BLaER1 (cell line): ENCODE results near the gene BIN2.

Experiments
- H3K27ac ChIP-seq: shearing (Covaris generic); formaldehyde crosslinking; 2 replicates; pipeline ENCODE4 v1.8.1; 2022
- H3K27me3 ChIP-seq: shearing (Covaris generic); formaldehyde crosslinking; 2 replicates; pipeline ENCODE4 v1.8.1; 2022
- H3K36me3 ChIP-seq: shearing (Covaris generic); formaldehyde crosslinking; 2 replicates; pipeline ENCODE4 v1.8.1; 2022
- H3K4me1 ChIP-seq: shearing (Covaris generic); formaldehyde crosslinking; 2 replicates; pipeline ENCODE4 v1.8.1; 2022
- H3K4me2 ChIP-seq: shearing (Covaris generic); formaldehyde crosslinking; 2 replicates; pipeline ENCODE4 v1.8.1; 2022
- H3K4me3 ChIP-seq: shearing (Covaris generic); formaldehyde crosslinking; 2 replicates; pipeline ENCODE4 v1.8.1; 2022
- H3K9ac ChIP-seq: shearing (Covaris generic); formaldehyde crosslinking; 2 replicates; pipeline ENCODE4 v1.8.1; 2022
- H3K9me3 ChIP-seq: shearing (Covaris generic); formaldehyde crosslinking; 2 replicates; pipeline ENCODE4 v1.8.1; 2022
- H4K20me1 ChIP-seq: shearing (Covaris generic); formaldehyde crosslinking; 2 replicates; pipeline ENCODE4 v1.8.1; 2022
- Cebpa-rat ChIP-seq: shearing (Covaris generic); IDR thresholded peaks from 2 replicates; pipeline ENCODE4 v1.8.1; 2022

BIN2 gene

GRCh38 chr12:51330186-51330585 is 6.2 kb upstream of the BIN2 start:
- Histone ChIP-seq H3K27ac (no peak overlapping the region), H4K20me1 (no peaks in the 10 kb centered on the region), H3K4me2 (peak overlapping the region; percentile 94), H3K36me3 (no peaks in the 10 kb centered on the region), H3K9me3 (no peaks in the 10 kb centered on the region), H3K9ac (no peak overlapping the region), H3K4me1 (peaks cover 53% of the 10 kb centered on the region), H3K4me3 (no peak overlapping the region), H3K27me3 (no peaks in the 10 kb centered on the region)
- TF ChIP-seq Cebpa-rat, result no peak

- no peak for TF ChIP-seq Cebpa-rat
- Histone ChIP-seq H3K27me3 (no peaks in the 10 kb centered on the region), H3K4me2 (peak overlapping the region; percentile 94), H3K9ac (no peak overlapping the region), H3K4me1 (peaks cover 57% of the 10 kb centered on the region), H3K36me3 (no peaks in the 10 kb centered on the region), H3K9me3 (no peaks in the 10 kb centered on the region; the same call in 1 of the 2 replicates), H4K20me1 (no peaks in the 10 kb centered on the region), H3K27ac (no peak overlapping the region; the same call in 1 of the 2 replicates), H3K4me3 (no peak overlapping the region)
Observed at GRCh38 chr12:51329742-51330141, 5.8 kb upstream of the BIN2 start.

- no peak overlapping the region for H3K4me3 ChIP-seq
- no peak overlapping the region for H3K27ac ChIP-seq
- no peak overlapping the region for H3K9ac ChIP-seq
- TF ChIP-seq Cebpa-rat, result no peak
- no peaks in the 10 kb centered on the region; the same call in 1 of the 2 replicates for H3K9me3 ChIP-seq
- H4K20me1 ChIP-seq, result no peaks in the 10 kb centered on the region
- H3K4me1 ChIP-seq, result peaks cover 69% of the 10 kb centered on the region
- peak overlapping the region; percentile 94; the same call in 1 of the 2 replicates for H3K4me2 ChIP-seq
- H3K36me3 ChIP-seq, result no peaks in the 10 kb centered on the region
- H3K27me3 ChIP-seq, result no peaks in the 10 kb centered on the region
Observed at GRCh38 chr12:51328587-51328986, 4.6 kb upstream of the BIN2 start.

GRCh38 chr12:51326698-51327439 is 2.9 kb upstream of the BIN2 start:
- Histone ChIP-seq H3K4me1 (peaks cover 86% of the 10 kb centered on the region), H3K36me3 (no peaks in the 10 kb centered on the region), H4K20me1 (no peaks in the 10 kb centered on the region), H3K9ac (peak overlapping the region; percentile 72; the same call in 1 of the 2 replicates), H3K4me3 (peak overlapping the region; percentile 27; the same call in 1 of the 2 replicates), H3K27ac (peak overlapping the region; percentile 88), H3K4me2 (peak overlapping the region; percentile 94), H3K27me3 (no peaks in the 10 kb centered on the region), H3K9me3 (no peaks in the 10 kb centered on the region; the same call in 1 of the 2 replicates)
- peak; percentile 76 for TF ChIP-seq Cebpa-rat

GRCh38 chr12:51324953-51325352 is 979 bp upstream of the BIN2 start:
- no peak for TF ChIP-seq Cebpa-rat
- Histone ChIP-seq H3K4me2 (peak overlapping the region; percentile 94), H3K4me1 (peaks cover 99% of the 10 kb centered on the region), H3K4me3 (no peak overlapping the region), H3K27ac (peak overlapping the region; percentile 88; the same call in 1 of the 2 replicates), H3K9me3 (no peaks in the 10 kb centered on the region; the same call in 1 of the 2 replicates), H3K27me3 (no peaks in the 10 kb centered on the region), H3K36me3 (no peaks in the 10 kb centered on the region), H3K9ac (no peak overlapping the region), H4K20me1 (no peaks in the 10 kb centered on the region)

GRCh38 chr12:51323317-51323960 is 535 bp downstream of the BIN2 start:
- no peak for TF ChIP-seq Cebpa-rat
- no peaks in the 10 kb centered on the region for H3K27me3 ChIP-seq
- H3K36me3 ChIP-seq, result no peaks in the 10 kb centered on the region
- no peaks in the 10 kb centered on the region; the same call in 1 of the 2 replicates for H3K9me3 ChIP-seq
- H3K9ac ChIP-seq, result peak overlapping the region; percentile 53; the same call in 1 of the 2 replicates
- H3K27ac ChIP-seq, result peak overlapping the region; percentile 81
- peaks cover 99% of the 10 kb centered on the region for H3K4me1 ChIP-seq
- H4K20me1 ChIP-seq, result no peaks in the 10 kb centered on the region
- H3K4me3 ChIP-seq, result peak overlapping the region; percentile 53
- H3K4me2 ChIP-seq, result peak overlapping the region; percentile 94

GRCh38 chr12:51322452-51322851 is 1.5 kb downstream of the BIN2 start:
- Histone ChIP-seq H3K9ac (no peak overlapping the region; the same call in 1 of the 2 replicates), H3K9me3 (no peaks in the 10 kb centered on the region; the same call in 1 of the 2 replicates), H3K4me1 (peaks cover 94% of the 10 kb centered on the region), H3K36me3 (no peaks in the 10 kb centered on the region), H3K27ac (peak overlapping the region; percentile 81; the same call in 1 of the 2 replicates), H3K4me3 (no peak overlapping the region), H4K20me1 (no peaks in the 10 kb centered on the region), H3K4me2 (peak overlapping the region; percentile 94), H3K27me3 (no peaks in the 10 kb centered on the region)
- no peak for TF ChIP-seq Cebpa-rat

GRCh38 chr12:51321882-51322281 is 2.1 kb downstream of the BIN2 start:
- no peak overlapping the region for H3K4me3 ChIP-seq
- H3K4me1 ChIP-seq, result peaks cover 88% of the 10 kb centered on the region
- peak overlapping the region; percentile 94 for H3K4me2 ChIP-seq

GRCh38 chr12:51320695-51321320 is 3.2 kb downstream of the BIN2 start:
- no peak for TF ChIP-seq Cebpa-rat
- Histone ChIP-seq H3K4me1 (peaks cover 78% of the 10 kb centered on the region), H3K9me3 (no peaks in the 10 kb centered on the region; the same call in 1 of the 2 replicates), H3K27ac (peak overlapping the region; percentile 67; the same call in 1 of the 2 replicates), H4K20me1 (no peaks in the 10 kb centered on the region), H3K4me3 (no peak overlapping the region), H3K4me2 (peak overlapping the region; percentile 94), H3K36me3 (no peaks in the 10 kb centered on the region), H3K27me3 (no peaks in the 10 kb centered on the region), H3K9ac (peak overlapping the region; percentile 54; the same call in 1 of the 2 replicates)

More at GRCh38 chr12:51321882-51322281, 2.1 kb downstream of the BIN2 start:
- H3K9ac ChIP-seq, result no peak overlapping the region
- H3K27ac ChIP-seq, result no peak overlapping the region; the same call in 1 of the 2 replicates
- H3K36me3 ChIP-seq, result no peaks in the 10 kb centered on the region
- H3K9me3 ChIP-seq, result no peaks in the 10 kb centered on the region; the same call in 1 of the 2 replicates
- H4K20me1 ChIP-seq, result no peaks in the 10 kb centered on the region
- H3K27me3 ChIP-seq, result no peaks in the 10 kb centered on the region
- TF ChIP-seq Cebpa-rat, result no peak
